ENCODE data around the gene PDE12. TPM values are rescaled to one million over a fixed set of nuclear protein-coding genes. Genes with fewer than 3 reads are reported as not detected.

The PDE12 gene, protein sequence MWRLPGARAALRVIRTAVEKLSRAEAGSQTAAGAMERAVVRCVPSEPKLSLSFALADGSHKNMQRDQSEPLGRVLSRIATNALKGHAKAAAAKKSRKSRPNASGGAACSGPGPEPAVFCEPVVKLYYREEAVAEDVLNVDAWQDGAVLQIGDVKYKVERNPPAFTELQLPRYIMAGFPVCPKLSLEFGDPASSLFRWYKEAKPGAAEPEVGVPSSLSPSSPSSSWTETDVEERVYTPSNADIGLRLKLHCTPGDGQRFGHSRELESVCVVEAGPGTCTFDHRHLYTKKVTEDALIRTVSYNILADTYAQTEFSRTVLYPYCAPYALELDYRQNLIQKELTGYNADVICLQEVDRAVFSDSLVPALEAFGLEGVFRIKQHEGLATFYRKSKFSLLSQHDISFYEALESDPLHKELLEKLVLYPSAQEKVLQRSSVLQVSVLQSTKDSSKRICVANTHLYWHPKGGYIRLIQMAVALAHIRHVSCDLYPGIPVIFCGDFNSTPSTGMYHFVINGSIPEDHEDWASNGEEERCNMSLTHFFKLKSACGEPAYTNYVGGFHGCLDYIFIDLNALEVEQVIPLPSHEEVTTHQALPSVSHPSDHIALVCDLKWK
- total RNA-seq, result 23.7 and 24.8 TPM in 2 replicates

DNA sequence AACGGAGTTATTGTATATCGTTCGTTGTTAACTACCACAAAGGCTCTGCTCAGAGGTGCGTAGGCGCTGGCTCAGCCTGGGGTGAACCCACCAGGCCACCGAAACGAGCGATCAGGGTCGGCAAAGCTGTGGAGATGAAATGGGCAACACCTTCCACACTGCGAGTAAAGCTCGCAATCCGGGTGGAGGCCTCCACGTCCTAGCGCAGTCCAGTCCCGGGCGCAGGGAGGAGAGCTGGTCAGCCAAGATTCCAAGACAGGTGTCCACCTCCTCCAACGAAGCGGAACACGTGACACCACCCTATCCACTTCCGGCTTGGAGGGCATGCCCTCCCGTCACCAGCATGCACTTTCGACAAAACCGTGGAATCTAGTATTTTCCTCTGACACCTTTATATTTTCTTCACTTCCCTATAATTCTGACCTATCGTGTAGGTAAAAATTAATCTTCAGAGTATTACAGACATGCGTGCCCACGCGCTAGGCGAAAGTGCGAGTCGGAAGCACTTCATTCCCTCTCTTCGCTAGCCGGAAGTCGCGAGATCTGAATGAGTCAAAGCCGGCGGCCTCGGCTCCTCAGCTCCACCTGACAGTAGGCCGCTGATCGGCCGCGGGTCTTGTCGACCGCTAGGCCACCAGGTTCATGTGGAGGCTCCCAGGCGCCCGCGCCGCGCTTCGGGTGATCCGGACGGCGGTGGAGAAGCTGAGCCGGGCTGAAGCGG, at the start of gene PDE12:
Gene PDE12 (plus strand): TSS at position 537 of the 721 bp plus-strand sequence. CDS start 106 bp downstream, at position 643.
- peak within 1 kb of the TSS; percentile 87 for H3K4me3 Mint-ChIP-seq
- ATAC-seq (ENCODE audit: low read depth) (peak; percentile 79), DNase-seq (peak; percentile 77)
- TF ChIP-seq, protein P1, sequence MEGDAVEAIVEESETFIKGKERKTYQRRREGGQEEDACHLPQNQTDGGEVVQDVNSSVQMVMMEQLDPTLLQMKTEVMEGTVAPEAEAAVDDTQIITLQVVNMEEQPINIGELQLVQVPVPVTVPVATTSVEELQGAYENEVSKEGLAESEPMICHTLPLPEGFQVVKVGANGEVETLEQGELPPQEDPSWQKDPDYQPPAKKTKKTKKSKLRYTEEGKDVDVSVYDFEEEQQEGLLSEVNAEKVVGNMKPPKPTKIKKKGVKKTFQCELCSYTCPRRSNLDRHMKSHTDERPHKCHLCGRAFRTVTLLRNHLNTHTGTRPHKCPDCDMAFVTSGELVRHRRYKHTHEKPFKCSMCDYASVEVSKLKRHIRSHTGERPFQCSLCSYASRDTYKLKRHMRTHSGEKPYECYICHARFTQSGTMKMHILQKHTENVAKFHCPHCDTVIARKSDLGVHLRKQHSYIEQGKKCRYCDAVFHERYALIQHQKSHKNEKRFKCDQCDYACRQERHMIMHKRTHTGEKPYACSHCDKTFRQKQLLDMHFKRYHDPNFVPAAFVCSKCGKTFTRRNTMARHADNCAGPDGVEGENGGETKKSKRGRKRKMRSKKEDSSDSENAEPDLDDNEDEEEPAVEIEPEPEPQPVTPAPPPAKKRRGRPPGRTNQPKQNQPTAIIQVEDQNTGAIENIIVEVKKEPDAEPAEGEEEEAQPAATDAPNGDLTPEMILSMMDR (IDR thresholded peaks at IDR 0.05), result no peak
- H3K4me1 Mint-ChIP-seq, result peaks cover 41% of the 10 kb centered on the region
- peak within 1 kb of the TSS; percentile 99 for H3K27ac Mint-ChIP-seq
- CTCF ChIA-PET, result interaction anchor here (1.2 to 1.5 kb wide), 2 partner anchors 40 to 376 kb away, joined by 3 to 4 read pairs; no protein-coding TSS in a partner anchor
- POLR2A ChIA-PET, result interaction anchor here (0.6 to 3.2 kb wide), 12 partner anchors 10 to 874 kb away, joined by 3 to 99 read pairs (median 6); partner anchors contain the start of genes APPL1, ARF4, DENND6A and SLMAP
- H3K9me3 Mint-ChIP-seq, result no peaks in the 10 kb centered on the region
- H3K36me3 Mint-ChIP-seq (ENCODE audit: low read depth), result peaks cover 40% of the 10 kb centered on the region
- intact Hi-C loops (cut with micrococcal nuclease), result loop anchor here (1.0 to 10.0 kb wide), 8 partner anchors 41 to 559 kb away; partner anchors contain the start of genes APPL1, ARF4, DENND6A and SLMAP
- H3K27me3 Mint-ChIP-seq, result no peaks in the 10 kb centered on the region

DNA sequence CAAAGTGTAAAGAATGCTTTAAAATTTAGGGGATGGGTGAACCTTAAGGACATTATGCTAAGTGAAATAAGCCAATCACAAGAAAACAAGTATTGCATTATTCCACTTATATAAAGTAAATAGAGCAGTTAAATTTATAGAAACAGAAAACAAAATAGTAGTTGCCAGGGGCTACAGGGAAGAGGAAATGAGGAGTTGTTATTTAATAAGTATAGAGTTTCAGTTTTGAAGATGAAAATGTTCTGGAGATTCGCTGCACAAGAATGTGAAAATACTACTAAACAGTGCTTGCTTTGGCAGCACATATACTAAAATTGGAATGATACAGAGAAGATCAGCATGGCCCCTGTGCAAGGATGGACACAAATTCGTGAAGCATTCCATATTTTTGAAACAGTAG, 43.9 kb upstream of the PDE12 start:
- CTCF ChIA-PET, result no interaction called here
- intact Hi-C loops (cut with micrococcal nuclease), result no loop called here

DNA sequence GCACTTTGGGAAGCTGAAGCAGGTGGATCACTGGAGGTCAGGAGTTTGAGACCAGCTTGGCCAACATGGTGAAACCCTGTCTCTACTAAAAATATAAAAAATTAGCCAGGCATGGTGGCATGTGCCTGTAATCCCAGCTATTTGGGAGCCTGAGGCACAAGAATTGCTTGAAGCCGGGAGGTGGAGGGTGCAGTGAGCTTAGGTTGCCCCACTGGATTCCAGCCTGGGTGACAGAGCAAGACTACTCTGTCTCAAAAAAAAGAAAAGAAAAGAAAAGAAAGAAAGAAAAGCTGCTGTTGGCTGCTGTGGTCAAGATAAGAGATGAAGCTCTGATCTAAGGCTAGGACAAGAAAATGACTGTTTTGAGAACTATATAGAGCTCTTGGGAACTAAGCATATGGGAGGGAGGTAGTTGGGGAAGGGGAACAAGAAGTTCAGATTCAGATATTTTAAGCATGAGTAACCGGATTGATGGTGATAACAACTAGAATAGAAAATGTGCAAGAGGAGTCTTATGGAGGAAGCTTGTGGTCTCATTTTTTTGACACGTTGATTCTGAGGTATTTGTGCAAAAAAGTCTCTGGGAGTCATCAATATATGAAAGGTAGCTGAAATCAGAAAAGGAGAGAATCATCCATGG, 37.7 kb upstream of the PDE12 start:
- Mint-ChIP-seq H3K9me3 (no peaks in the 10 kb centered on the region), H3K4me1 (no peaks in the 10 kb centered on the region), H3K27ac (no peak overlapping the region), H3K27me3 (no peaks in the 10 kb centered on the region), H3K4me3 (no peak overlapping the region), H3K36me3 (ENCODE audit: low read depth) (no peaks in the 10 kb centered on the region)
- ChIA-PET CTCF (interaction anchor here (0.6 kb wide), 1 partner anchor 53 kb away, joined by 3 read pairs; no protein-coding TSS in a partner anchor), POLR2A (interaction anchor here (0.5 kb wide), 1 partner anchor 87 kb away, joined by 4 read pairs; no protein-coding TSS in a partner anchor)
- no peak for DNase-seq
- intact Hi-C loops (cut with micrococcal nuclease), result no loop called here
- TF ChIP-seq, protein P1 (IDR thresholded peaks at IDR 0.05), result no peak
- ATAC-seq (ENCODE audit: low read depth), result no peak

More for the DNA sequence above, 43.9 kb upstream of the PDE12 start:
- Mint-ChIP-seq H3K36me3 (ENCODE audit: low read depth) (no peaks in the 10 kb centered on the region), H3K27me3 (no peaks in the 10 kb centered on the region), H3K4me1 (no peaks in the 10 kb centered on the region), H3K27ac (no peak overlapping the region), H3K4me3 (no peak overlapping the region), H3K9me3 (no peaks in the 10 kb centered on the region)
- DNase-seq (no peak), ATAC-seq (ENCODE audit: low read depth) (no peak)
- TF ChIP-seq, protein P1 (IDR thresholded peaks at IDR 0.05), result no peak
- POLR2A ChIA-PET, result no interaction called here

DNA sequence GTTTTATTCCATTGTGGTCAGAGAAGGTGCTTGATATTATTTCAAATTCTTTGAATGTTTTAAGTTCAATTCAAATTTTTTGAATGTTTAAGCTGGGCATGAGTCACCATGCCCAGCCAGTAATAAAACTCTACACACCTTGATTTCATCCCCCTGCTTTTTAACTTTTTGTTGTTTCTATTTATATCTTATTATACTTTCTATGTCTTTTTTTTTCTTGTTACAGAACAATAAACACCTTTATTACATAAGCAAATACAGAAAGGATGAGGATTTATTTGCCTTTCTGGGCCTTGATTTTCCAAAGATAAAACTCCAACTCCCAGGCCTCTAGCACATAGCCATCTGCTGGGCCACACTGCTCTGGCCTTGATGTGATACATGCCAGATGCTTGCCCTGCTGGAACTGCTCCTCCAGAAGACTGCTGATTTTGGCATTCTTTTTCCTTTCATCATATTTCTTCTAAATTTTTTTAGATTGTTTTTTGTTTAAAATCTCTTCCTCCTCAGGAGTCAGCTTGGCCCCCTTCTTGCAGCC, 25.9 kb upstream of the PDE12 start:
- CTCF ChIA-PET, result no interaction called here
- no peaks in the 10 kb centered on the region for H3K4me1 Mint-ChIP-seq
- POLR2A ChIA-PET, result no interaction called here
- H3K9me3 Mint-ChIP-seq, result peaks cover 4% of the 10 kb centered on the region
- no peak overlapping the region for H3K27ac Mint-ChIP-seq
- DNase-seq, result no peak
- no peak for ATAC-seq (ENCODE audit: low read depth)
- TF ChIP-seq, protein P1 (IDR thresholded peaks at IDR 0.05), result no peak
- no peaks in the 10 kb centered on the region for H3K27me3 Mint-ChIP-seq
- intact Hi-C loops (cut with micrococcal nuclease), result no loop called here
- H3K4me3 Mint-ChIP-seq, result no peak overlapping the region
- H3K36me3 Mint-ChIP-seq (ENCODE audit: low read depth), result no peaks in the 10 kb centered on the region
